ENCODE results near the gene PRDM16. TPM values are rescaled to one million over a fixed set of nuclear protein-coding genes. Genes with fewer than 3 reads are reported as not detected.

Gene PRDM16
- total RNA-seq, 2 experiments from 2014 or later: not detected

DNA sequence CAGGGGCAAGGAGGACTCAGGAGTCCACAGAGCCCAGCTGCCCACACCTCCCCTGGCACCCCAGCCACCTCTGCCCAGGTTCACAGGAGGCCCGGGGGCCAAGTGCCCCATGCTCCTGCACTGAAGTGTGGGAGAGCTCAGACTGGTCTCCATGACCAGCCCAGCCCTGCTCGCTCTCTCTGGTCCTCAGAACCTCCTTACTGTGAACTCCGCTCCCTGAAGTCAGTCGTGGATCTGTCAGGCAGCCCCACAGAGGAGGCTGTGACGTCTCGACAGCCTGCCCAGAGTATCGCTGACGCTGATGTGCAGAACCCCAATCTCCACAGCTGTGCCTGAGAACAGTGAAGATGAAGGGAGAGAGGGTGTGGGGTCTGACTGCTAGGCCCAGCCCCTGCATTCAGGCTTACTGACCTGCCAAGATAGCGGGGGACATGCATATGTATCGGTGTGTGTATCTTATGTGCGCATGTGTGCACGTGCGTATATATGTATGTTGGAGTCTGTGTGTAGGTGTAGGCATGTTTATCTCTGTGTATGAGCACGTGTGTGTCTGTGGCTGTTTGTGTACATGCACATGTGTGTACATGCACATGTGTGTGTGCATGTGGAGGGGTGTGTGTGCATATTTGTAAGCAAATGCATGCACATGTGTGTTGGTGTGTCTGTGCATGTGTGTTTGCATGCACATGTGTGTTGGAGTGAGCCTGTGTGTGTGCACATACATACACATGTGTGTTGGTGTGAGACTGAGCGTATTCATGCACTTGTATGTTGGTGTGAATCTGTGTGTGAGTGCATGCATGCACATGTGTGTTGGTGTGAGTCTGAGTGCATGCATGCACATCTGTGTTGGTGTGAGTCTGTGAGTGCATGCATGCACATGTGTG is 267.0 kb downstream of the PRDM16 start:
- no peak overlapping the region for H3K4me2 ChIP-seq (ENCODE audit: low read length)
- no peaks in the 10 kb centered on the region for H3K9me2 ChIP-seq (ENCODE audit: insufficient read depth, low read length)
- no TSS peak for BruUV-seq (replicated peaks)
- no peak overlapping the region for H3K27ac ChIP-seq (ENCODE audit: low read depth, low read length, poor library complexity, severe bottlenecking)
- no peak for TF ChIP-seq EZH2phosphoT487 (IDR thresholded peaks at IDR 0.05; ENCODE audit: borderline replicate concordance, low read depth, low read length)
- TF ChIP-seq, protein P1, sequence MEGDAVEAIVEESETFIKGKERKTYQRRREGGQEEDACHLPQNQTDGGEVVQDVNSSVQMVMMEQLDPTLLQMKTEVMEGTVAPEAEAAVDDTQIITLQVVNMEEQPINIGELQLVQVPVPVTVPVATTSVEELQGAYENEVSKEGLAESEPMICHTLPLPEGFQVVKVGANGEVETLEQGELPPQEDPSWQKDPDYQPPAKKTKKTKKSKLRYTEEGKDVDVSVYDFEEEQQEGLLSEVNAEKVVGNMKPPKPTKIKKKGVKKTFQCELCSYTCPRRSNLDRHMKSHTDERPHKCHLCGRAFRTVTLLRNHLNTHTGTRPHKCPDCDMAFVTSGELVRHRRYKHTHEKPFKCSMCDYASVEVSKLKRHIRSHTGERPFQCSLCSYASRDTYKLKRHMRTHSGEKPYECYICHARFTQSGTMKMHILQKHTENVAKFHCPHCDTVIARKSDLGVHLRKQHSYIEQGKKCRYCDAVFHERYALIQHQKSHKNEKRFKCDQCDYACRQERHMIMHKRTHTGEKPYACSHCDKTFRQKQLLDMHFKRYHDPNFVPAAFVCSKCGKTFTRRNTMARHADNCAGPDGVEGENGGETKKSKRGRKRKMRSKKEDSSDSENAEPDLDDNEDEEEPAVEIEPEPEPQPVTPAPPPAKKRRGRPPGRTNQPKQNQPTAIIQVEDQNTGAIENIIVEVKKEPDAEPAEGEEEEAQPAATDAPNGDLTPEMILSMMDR (conservative IDR thresholded peaks at IDR 0.05; ENCODE audit: low read length): no peak
- DNase-seq (ENCODE audit: low spot score): no peak
- no peak overlapping the region for H3K4me3 ChIP-seq (ENCODE audit: low read depth, low read length, poor library complexity, severe bottlenecking)
- ChIA-PET CTCF (ENCODE audit: unreplicated experiment) (interaction anchor here (0.6 kb wide), 1 partner anchor 56 kb away, joined by 4 read pairs; no protein-coding TSS in a partner anchor), POLR2A (no interaction called here)
- no peaks in the 10 kb centered on the region for H3K4me1 ChIP-seq (ENCODE audit: insufficient read depth, low read length, poor library complexity, severe bottlenecking)
- H3K9me3 ChIP-seq (ENCODE audit: low read length): no peaks in the 10 kb centered on the region
- H2AFZ ChIP-seq (ENCODE audit: low read length): no peak overlapping the region
- no peaks in the 10 kb centered on the region for H4K20me1 ChIP-seq (ENCODE audit: insufficient read depth, low read length)
- no peaks in the 10 kb centered on the region for H3K79me2 ChIP-seq (ENCODE audit: insufficient read depth, low read depth, low read length)
- intact Hi-C loops (cut with micrococcal nuclease; ENCODE audit: unreplicated experiment): no loop called here
- no peaks in the 10 kb centered on the region for H3K36me3 ChIP-seq (ENCODE audit: insufficient read depth, low read length)

DNA sequence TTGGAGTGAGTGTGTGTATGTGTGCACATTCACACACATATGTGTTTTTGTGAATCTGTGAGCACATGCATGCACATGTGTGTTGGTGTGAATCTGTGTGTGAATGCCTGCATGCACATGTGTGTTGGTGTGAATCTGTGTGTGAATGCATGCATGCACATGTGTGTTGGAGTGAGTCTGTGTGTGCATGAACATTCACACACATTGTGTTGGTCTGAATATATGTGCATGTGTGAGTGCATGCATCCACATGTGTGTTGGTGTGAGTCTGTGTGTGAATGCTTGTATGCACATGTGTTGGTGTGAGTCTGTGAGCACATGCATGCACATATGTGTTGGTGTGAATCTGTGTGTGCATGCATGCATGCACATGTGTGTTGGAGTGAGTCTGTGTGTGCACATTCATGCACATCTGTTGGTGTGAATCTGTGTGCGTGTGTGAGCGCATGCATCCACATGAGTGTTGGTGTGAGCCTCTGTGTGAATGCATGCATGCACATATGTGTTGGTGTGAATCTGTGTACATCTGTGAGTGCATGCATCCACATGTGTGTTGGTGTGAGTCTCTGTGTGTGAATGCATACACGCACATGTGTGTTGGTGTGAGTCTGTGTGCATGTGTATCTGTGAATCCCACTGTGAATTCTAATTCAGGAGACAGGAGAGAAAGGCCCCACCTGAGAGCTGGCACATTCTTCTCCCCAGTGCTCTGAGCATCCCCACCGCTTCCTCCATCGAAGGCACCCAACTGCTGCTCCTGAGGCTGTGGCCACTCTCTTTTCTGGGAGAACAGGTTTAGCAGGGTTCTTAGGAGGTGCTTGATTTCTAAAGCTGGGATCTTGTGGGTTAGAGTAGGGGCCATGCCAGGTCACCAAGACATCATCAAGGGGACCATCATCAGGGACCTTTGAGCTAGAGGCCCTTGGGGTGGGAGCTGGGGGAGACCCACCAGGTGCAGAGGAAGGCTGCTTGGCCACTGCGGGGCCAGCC is 267.9 kb downstream of the PRDM16 start:
- BruUV-seq (replicated peaks): no TSS peak
- Histone ChIP-seq H3K79me2 (ENCODE audit: insufficient read depth, low read depth, low read length) (no peaks in the 10 kb centered on the region), H3K27ac (ENCODE audit: low read depth, low read length, poor library complexity, severe bottlenecking) (no peak overlapping the region), H3K4me1 (ENCODE audit: insufficient read depth, low read length, poor library complexity, severe bottlenecking) (no peaks in the 10 kb centered on the region), H3K4me3 (ENCODE audit: low read depth, low read length, poor library complexity, severe bottlenecking) (no peak overlapping the region), H2AFZ (ENCODE audit: low read length) (no peak overlapping the region), H3K9me3 (ENCODE audit: low read length) (no peaks in the 10 kb centered on the region), H3K4me2 (ENCODE audit: low read length) (no peak overlapping the region), H3K9me2 (ENCODE audit: insufficient read depth, low read length) (no peaks in the 10 kb centered on the region), H4K20me1 (ENCODE audit: insufficient read depth, low read length) (no peaks in the 10 kb centered on the region), H3K36me3 (ENCODE audit: insufficient read depth, low read length) (no peaks in the 10 kb centered on the region)
- ChIA-PET POLR2A (no interaction called here), CTCF (ENCODE audit: unreplicated experiment) (no interaction called here)
- intact Hi-C loops (cut with micrococcal nuclease; ENCODE audit: unreplicated experiment): no loop called here
- TF ChIP-seq, protein P1 (conservative IDR thresholded peaks at IDR 0.05; ENCODE audit: low read length): no peak
- TF ChIP-seq EZH2phosphoT487 (IDR thresholded peaks at IDR 0.05; ENCODE audit: borderline replicate concordance, low read depth, low read length): no peak
- no peak for DNase-seq (ENCODE audit: low spot score)
